ENCODE data around the gene ITPR2. TPM values are rescaled to one million over a fixed set of nuclear protein-coding genes. Genes with fewer than 3 reads are reported as not detected.

The ITPR2 gene
- polyA plus RNA-seq, 2 of the 4 experiments (the other 2 are of a cell fraction), result 3.1 to 8.1 TPM

DNA sequence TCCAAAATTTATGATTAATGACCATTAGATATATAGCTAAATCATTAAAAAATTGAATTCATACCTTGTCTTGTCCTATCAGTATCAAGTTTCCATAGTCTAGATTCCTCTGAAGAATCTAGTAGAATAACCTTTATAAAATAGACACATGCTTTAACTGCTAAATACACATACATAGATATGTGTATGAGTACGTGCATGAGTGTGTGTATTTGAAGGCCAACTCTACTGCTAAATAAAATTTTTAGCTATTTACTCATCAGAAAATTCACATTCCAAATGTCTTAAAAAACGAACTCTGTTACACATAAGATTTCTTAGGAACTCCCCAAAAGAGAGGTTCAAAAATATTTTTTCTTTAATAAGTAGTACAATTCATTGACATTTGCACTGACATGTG lies 404.6 kb downstream of the ITPR2 start (continued):
- TF ChIP-seq, protein P1, sequence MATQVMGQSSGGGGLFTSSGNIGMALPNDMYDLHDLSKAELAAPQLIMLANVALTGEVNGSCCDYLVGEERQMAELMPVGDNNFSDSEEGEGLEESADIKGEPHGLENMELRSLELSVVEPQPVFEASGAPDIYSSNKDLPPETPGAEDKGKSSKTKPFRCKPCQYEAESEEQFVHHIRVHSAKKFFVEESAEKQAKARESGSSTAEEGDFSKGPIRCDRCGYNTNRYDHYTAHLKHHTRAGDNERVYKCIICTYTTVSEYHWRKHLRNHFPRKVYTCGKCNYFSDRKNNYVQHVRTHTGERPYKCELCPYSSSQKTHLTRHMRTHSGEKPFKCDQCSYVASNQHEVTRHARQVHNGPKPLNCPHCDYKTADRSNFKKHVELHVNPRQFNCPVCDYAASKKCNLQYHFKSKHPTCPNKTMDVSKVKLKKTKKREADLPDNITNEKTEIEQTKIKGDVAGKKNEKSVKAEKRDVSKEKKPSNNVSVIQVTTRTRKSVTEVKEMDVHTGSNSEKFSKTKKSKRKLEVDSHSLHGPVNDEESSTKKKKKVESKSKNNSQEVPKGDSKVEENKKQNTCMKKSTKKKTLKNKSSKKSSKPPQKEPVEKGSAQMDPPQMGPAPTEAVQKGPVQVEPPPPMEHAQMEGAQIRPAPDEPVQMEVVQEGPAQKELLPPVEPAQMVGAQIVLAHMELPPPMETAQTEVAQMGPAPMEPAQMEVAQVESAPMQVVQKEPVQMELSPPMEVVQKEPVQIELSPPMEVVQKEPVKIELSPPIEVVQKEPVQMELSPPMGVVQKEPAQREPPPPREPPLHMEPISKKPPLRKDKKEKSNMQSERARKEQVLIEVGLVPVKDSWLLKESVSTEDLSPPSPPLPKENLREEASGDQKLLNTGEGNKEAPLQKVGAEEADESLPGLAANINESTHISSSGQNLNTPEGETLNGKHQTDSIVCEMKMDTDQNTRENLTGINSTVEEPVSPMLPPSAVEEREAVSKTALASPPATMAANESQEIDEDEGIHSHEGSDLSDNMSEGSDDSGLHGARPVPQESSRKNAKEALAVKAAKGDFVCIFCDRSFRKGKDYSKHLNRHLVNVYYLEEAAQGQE (IDR thresholded peaks at IDR 0.05), result no peak
- TF ChIP-seq RNF2 (IDR thresholded peaks at IDR 0.05; ENCODE audit: borderline replicate concordance, low read depth) (no peak), NPAS2 (CRISPR knock-in tag; IDR thresholded peaks at IDR 0.05; ENCODE audit: borderline replicate concordance) (no peak)

DNA sequence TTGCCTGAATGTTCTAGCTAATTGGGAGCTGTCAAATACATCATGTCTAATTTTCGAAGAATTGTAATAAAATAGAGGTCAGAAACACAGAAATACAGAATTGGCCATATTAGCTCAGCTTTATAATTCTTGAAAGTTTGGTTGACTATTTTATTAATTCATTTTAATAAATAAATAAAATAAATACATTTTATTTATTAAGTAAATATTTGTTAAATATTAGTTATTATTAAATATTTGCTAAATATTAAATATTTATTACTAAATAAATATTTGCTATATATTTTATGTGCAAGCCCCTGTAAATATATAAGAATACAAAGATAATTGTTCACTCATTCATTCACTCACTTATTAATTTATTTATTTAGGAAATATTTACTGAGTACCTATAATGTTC lies 406.3 kb downstream of the ITPR2 start:
- no peak for ATAC-seq
- no peak for DNase-seq (ENCODE audit: low read depth in 1 of 2, low spot score in 1 of 2)
- no peak overlapping the region for H3K4me3 ChIP-seq
- no peak overlapping the region for H3K4me2 ChIP-seq
- H3K9me3 ChIP-seq, result no peaks in the 10 kb centered on the region
- no peak overlapping the region for H3K27ac ChIP-seq
- POLR2A ChIA-PET, result no interaction called here
- WGBS (ENCODE audit: missing lambda C conversion rate), result 51% methylated on average over 1 of the region's 1 CpG
- no peak for FAIRE-seq
- CTCF ChIA-PET, result no interaction called here
- TF ChIP-seq ZFP36 (IDR thresholded peaks at IDR 0.05; ENCODE audit: borderline replicate concordance, partially characterized antibody) (no peak), FOSL2 (IDR thresholded peaks at IDR 0.05) (no peak), FOSL2 (CRISPR knock-in tag; IDR thresholded peaks at IDR 0.05) (no peak), PHF8 (IDR thresholded peaks at IDR 0.05; ENCODE audit: borderline replicate concordance, low read depth) (no peak), RARB (CRISPR knock-in tag; IDR thresholded peaks at IDR 0.05) (no peak), EHMT2 (IDR thresholded peaks at IDR 0.05; ENCODE audit: low read depth) (no peak), CHD2 (IDR thresholded peaks at IDR 0.05; ENCODE audit: low read length, partially characterized antibody) (no peak), NPAS2 (CRISPR knock-in tag; IDR thresholded peaks at IDR 0.05; ENCODE audit: borderline replicate concordance) (no peak), JUN (IDR thresholded peaks at IDR 0.05) (no peak), NR3C1 (IDR thresholded peaks at IDR 0.05) (no peak), HEYL (CRISPR knock-in tag; IDR thresholded peaks at IDR 0.05) (no peak), HOXB13 (CRISPR knock-in tag; IDR thresholded peaks at IDR 0.05; ENCODE audit: low read depth) (no peak), CEBPB (IDR thresholded peaks at IDR 0.05) (no peak), GATA3 (IDR thresholded peaks at IDR 0.05; ENCODE audit: borderline replicate concordance) (no peak), ZNF302 (CRISPR knock-in tag; IDR thresholded peaks at IDR 0.05) (no peak)
- TF ChIP-seq, protein P2, sequence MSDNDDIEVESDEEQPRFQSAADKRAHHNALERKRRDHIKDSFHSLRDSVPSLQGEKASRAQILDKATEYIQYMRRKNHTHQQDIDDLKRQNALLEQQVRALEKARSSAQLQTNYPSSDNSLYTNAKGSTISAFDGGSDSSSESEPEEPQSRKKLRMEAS (IDR thresholded peaks at IDR 0.05), result no peak
- TF ChIP-seq, protein P3, sequence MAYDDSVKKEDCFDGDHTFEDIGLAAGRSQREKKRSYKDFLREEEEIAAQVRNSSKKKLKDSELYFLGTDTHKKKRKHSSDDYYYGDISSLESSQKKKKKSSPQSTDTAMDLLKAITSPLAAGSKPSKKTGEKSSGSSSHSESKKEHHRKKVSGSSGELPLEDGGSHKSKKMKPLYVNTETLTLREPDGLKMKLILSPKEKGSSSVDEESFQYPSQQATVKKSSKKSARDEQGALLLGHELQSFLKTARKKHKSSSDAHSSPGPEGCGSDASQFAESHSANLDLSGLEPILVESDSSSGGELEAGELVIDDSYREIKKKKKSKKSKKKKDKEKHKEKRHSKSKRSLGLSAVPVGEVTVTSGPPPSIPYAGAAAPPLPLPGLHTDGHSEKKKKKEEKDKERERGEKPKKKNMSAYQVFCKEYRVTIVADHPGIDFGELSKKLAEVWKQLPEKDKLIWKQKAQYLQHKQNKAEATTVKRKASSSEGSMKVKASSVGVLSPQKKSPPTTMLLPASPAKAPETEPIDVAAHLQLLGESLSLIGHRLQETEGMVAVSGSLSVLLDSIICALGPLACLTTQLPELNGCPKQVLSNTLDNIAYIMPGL (CRISPR knock-in tag; IDR thresholded peaks at IDR 0.05; ENCODE audit: borderline replicate concordance), result no peak
- H3K4me1 ChIP-seq, result no peaks in the 10 kb centered on the region

DNA sequence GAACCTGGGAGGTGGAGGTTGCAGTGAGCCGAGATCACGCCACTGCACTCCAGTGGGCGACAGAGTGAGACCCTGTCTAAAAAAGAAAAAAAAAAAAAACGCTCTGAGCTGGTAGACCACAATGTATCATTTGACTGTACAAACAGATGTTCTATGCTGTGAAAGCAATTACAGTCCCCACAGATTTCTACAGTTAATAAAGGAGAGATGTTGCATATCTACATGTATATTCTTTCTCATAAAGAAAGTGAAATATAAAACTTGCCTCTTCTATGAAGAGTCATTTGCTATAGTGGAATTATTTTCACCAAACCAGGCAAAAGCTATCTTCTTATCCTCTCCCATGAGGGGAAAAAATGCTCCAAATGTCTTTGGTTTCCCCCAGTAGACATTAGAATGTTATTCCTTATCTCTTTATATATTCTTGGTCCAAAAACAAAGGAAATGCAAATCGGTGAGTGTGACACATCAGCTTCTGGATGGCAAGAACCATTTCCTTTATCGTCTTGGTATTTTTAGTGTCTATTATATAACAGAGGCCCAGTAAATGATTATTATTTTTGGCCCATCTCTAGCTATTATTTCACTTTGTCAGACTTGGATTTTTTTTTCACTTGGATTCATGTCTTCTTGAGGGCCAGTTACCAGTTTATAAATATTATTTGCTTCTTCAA lies 407.3 kb downstream of the ITPR2 start:
- CTCF ChIA-PET, result no interaction called here

More for the DNA sequence above, 407.3 kb downstream of the ITPR2 start:
- Histone ChIP-seq H3K4me1 (no peaks in the 10 kb centered on the region), H3K27ac (no peak overlapping the region), H3K4me2 (no peak overlapping the region), H3K4me3 (no peak overlapping the region), H3K9me3 (no peaks in the 10 kb centered on the region)
- 78% methylated on average over 6 of the region's 6 CpGs for WGBS (ENCODE audit: missing lambda C conversion rate)
- POLR2A ChIA-PET, result no interaction called here
- ATAC-seq (no peak), DNase-seq (ENCODE audit: low read depth in 1 of 2, low spot score in 1 of 2) (no peak), FAIRE-seq (no peak)
- no peak for TF ChIP-seq HOXB13 (CRISPR knock-in tag; IDR thresholded peaks at IDR 0.05; ENCODE audit: low read depth)
- no peak for TF ChIP-seq HEYL (CRISPR knock-in tag; IDR thresholded peaks at IDR 0.05)

All from A549 (cell line).